ENCODE data around the gene TNFRSF25. TPM values are rescaled to one million over a fixed set of nuclear protein-coding genes. Genes with fewer than 3 reads are reported as not detected.

Gene TNFRSF25
- total RNA-seq, 4 donors from 2014 or later: 31.0 to 88.4 (median 61.5) TPM

- Histone ChIP-seq H3K9me3 (no peaks in the 10 kb centered on the region), H3K4me1 (no peaks in the 10 kb centered on the region), H3K27me3 (no peaks in the 10 kb centered on the region), H3K27ac (no peak overlapping the region), H3K36me3 (no peaks in the 10 kb centered on the region), H3K4me3 (no peak overlapping the region)
- DNase-seq: no peak
- TF ChIP-seq POLR2A (IDR thresholded peaks at IDR 0.05): no peak
- TF ChIP-seq CTCF (IDR thresholded peaks at IDR 0.05): no peak
These were observed 42.8 kb upstream of the TNFRSF25 start for GRCh38 chr1:6508816-6509189.

- H3K27ac ChIP-seq: no peak overlapping the region
- H3K4me1 ChIP-seq: no peaks in the 10 kb centered on the region
- no peak for DNase-seq
- no peaks in the 10 kb centered on the region for H3K27me3 ChIP-seq
- no peaks in the 10 kb centered on the region for H3K9me3 ChIP-seq
- TF ChIP-seq POLR2A (IDR thresholded peaks at IDR 0.05) (no peak), CTCF (IDR thresholded peaks at IDR 0.05) (no peak)
- H3K4me3 ChIP-seq: no peak overlapping the region
- no peaks in the 10 kb centered on the region for H3K36me3 ChIP-seq
These were observed 42.3 kb upstream of the TNFRSF25 start for GRCh38 chr1:6508154-6508815.

GRCh38 chr1:6507461-6507911 lies 41.5 kb upstream of the TNFRSF25 start:
- H3K9me3 ChIP-seq: no peaks in the 10 kb centered on the region
- no peak for TF ChIP-seq CTCF (IDR thresholded peaks at IDR 0.05)
- no peaks in the 10 kb centered on the region for H3K27me3 ChIP-seq
- H3K4me3 ChIP-seq: no peak overlapping the region
- no peaks in the 10 kb centered on the region for H3K4me1 ChIP-seq
- no peak for DNase-seq
- H3K27ac ChIP-seq: no peak overlapping the region
- no peaks in the 10 kb centered on the region for H3K36me3 ChIP-seq

GRCh38 chr1:6507037-6507428 lies 41.1 kb upstream of the TNFRSF25 start:
- DNase-seq: no peak
- H3K36me3 ChIP-seq: no peaks in the 10 kb centered on the region
- H3K4me3 ChIP-seq: no peak overlapping the region
- H3K27me3 ChIP-seq: no peaks in the 10 kb centered on the region
- no peaks in the 10 kb centered on the region for H3K4me1 ChIP-seq
- no peak for TF ChIP-seq POLR2A (IDR thresholded peaks at IDR 0.05)
- TF ChIP-seq CTCF (IDR thresholded peaks at IDR 0.05): no peak
- H3K9me3 ChIP-seq: no peaks in the 10 kb centered on the region
- no peak overlapping the region for H3K27ac ChIP-seq

GRCh38 chr1:6506210-6507036 lies 40.5 kb upstream of the TNFRSF25 start:
- DNase-seq: no peak
- TF ChIP-seq CTCF (IDR thresholded peaks at IDR 0.05) (no peak), POLR2A (IDR thresholded peaks at IDR 0.05) (no peak)
- Histone ChIP-seq H3K27ac (no peak overlapping the region), H3K27me3 (no peaks in the 10 kb centered on the region), H3K36me3 (no peaks in the 10 kb centered on the region), H3K4me3 (no peak overlapping the region), H3K9me3 (no peaks in the 10 kb centered on the region), H3K4me1 (no peaks in the 10 kb centered on the region)
